Uterus (tissue), 2 donors: Measurements from ENCODE around the gene CAMP.

Experiments used
- POLR2A ChIP-seq, 2 donors: fragments of 450-650 bp; IDR thresholded peaks; one replicate each; pipeline ENCODE4 v1.6.1; 2016; ENCODE audit warnings: antibody characterized with exemption in 2 of 2, mild to moderate bottlenecking in 1 of 2, moderate library complexity in 1 of 2
- TF ChIP-seq, protein P1 (sequence below), 4 experiments: fragments of 200-600 bp in 2 of 4; fragments of 450-650 bp in 2 of 4; sonication (generic) in 2 of 4; IDR thresholded peaks; one replicate each; pipeline ENCODE4 v1.5.1; 2016 to 2019; ENCODE audit warnings: antibody characterized with exemption in 4 of 4, mild to moderate bottlenecking in 2 of 4, moderate library complexity in 1 of 4

- TF ChIP-seq, protein P1, sequence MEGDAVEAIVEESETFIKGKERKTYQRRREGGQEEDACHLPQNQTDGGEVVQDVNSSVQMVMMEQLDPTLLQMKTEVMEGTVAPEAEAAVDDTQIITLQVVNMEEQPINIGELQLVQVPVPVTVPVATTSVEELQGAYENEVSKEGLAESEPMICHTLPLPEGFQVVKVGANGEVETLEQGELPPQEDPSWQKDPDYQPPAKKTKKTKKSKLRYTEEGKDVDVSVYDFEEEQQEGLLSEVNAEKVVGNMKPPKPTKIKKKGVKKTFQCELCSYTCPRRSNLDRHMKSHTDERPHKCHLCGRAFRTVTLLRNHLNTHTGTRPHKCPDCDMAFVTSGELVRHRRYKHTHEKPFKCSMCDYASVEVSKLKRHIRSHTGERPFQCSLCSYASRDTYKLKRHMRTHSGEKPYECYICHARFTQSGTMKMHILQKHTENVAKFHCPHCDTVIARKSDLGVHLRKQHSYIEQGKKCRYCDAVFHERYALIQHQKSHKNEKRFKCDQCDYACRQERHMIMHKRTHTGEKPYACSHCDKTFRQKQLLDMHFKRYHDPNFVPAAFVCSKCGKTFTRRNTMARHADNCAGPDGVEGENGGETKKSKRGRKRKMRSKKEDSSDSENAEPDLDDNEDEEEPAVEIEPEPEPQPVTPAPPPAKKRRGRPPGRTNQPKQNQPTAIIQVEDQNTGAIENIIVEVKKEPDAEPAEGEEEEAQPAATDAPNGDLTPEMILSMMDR (IDR thresholded peaks at IDR 0.05), result no peak
- TF ChIP-seq POLR2A (IDR thresholded peaks at IDR 0.05), result no peak
Observed at GRCh38 chr3:48196611-48197010, 26.7 kb upstream of the CAMP start.
